GM21447 (cell line): ENCODE results near the gene ANKRA2.
"Not testable (repeated sequence)": the region's sequence is repeated elsewhere in the genome, so short reads cannot be mapped to it uniquely, and the experiment has no call there.

Experiments used
- ATAC-seq: cut with Tn5 transposase; IDR thresholded peaks from one replicate; pipeline ENCODE4 v1.9.1; 2021; ENCODE audit not compliant: unreplicated experiment

The ANKRA2 gene

DNA sequence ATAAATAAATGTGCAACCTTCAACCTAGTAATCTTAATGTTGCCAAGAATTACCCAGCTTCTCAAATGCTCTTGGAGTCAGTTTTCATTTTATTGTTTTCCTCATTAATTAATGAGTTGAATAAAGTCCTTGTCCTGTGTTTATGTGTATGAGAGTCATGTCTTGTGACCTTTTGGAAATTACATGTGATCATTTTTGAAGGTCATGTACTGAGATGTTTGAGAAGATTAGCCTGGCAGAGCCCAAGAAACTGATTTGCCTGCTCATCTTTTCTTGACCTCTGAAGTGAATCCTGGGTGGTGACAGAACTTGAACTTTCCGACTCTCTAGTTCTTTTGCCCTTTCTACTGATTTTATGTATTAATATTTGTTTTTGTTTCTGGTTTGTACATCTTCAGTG lies 15.4 kb downstream of the ANKRA2 start:
- ATAC-seq, result no peak

DNA sequence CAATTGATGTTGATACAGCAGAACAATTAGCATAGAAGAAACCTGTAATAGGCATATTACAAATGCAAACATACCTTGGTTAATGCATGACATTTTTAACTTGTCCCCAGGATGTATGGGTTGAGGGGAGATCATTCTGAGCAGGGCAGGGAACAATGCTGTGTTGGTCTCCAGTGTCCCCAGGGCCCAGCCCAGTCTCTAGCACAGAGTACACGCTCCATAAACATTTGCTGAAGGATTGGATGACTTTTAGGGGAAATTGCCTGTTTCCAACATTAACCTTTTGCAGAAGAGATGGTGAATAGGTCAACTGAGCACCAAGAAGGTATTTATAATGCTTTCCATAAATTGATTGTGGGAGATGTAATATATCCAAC lies 20.0 kb downstream of the ANKRA2 start:
- no peak for ATAC-seq

DNA sequence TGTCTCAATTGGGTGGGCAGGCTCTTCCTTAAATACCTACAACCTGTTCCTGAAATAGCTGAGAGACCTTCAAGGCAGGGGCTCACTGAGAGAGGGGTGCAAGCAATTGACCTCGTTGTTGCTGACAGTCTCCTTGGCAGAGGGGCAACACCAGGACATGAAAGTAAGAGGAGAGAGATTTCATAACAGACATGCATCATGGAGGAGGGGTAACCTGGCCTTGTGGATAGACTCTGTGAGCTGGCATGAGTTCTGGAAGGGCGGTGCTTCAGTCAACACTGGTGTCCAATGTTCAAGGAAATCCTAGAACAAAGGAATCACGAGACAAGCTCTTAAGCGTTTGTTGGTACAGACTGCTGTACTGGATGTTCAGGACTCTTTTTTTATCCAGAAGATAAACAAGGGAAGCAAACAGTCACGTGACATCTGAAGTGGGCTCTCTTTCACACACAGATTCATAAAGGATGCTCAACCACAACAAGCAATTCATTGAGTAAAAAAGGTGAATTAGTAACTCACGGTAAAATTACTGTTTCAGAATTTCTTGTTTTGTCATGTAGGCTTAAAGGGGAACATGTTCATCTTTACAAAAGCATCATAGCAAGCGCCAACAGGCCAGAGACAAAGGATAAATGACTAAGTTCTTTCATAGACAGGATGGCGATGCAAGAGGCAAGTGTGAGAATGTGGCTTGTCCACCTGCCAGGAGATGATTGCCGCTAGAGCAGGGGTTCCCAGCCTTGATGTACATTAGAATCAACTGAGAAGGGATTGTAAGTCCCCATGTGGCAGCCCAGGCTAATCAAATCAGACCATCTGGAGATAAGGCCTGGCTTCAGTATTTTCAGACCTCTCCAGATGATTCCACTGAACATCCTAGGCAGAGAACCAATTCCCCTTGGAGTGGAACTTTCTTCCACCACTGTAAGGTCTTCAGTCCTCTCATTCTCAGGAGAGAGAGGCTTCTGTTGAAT lies 20.7 kb downstream of the ANKRA2 start:
- no peak for ATAC-seq

DNA sequence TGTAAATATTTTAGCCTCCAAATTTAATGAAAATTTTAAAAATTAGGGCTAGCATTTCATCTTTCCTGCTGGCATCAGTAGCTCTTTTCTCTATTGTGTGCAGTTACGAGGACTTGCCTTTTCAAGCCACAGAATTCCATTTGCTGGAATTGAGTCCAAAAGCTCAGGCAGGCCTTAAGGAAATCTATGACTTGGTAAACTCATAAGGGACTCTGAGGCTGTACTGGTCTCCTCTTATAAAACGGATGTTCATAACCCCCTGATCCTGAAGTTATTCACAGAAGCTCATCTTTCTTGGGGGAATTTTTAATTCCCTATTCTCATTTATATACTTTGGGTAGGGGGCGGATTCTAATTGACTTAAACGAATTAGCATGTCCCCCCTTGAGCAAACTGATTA lies 23.4 kb downstream of the ANKRA2 start:
- no peak for ATAC-seq

DNA sequence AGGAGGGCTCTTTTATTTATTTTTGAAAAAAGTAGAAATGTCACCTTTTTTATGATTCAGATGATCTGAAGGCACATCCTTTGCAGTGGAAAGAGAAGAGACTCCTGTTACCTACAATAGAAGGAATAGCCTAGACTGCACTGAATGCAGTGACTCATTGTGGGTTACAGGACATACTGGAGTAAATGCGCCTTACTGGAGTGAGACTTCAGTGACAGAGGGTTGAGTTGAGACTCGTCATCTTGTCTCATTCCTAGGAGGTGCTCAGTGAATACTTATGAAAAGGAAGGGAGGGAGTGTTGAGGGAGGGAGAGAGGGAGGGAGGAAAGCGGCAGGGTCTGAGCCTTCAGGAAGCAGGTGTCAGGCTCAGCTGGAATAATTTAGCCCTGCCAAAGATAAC lies 25.2 kb downstream of the ANKRA2 start:
- ATAC-seq, result no peak

DNA sequence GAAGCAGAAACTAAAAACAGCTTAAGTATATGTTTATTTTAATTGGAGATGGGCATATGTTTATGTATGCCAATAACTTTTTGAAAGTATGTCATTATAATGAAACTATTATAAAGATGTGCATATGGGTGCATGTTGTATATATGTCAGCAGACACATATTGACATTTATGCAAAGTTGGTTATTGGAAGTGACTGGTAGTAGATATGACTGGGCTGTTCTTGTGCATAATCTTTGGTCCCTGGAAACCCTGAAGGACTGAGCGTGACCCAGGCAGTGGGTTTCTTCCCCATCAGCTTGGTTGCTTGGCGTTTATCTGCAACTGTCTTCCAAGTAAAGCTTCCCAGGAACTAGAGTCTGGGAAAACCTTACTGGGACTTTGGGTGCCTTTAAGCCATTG lies 25.7 kb downstream of the ANKRA2 start:
- no peak for ATAC-seq

DNA sequence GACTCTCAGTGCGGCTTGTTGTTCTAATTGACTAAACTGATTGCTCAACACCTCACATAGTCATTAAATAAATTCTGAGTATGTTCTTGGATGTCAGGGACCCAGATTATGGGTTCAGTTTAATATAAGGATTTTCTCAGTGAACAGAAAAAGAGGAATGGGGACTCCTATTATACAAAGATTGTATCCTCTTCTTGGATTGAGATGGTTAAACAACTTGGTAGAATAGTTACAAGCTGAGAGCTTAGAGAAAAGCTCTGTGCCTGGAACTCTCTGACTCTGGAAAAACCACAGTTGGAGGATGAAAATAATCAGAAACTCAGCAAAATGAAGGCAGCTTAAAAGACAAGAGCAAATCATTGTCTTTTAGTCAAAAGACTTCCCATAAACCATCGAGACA lies 30.5 kb downstream of the ANKRA2 start:
- no peak for ATAC-seq

DNA sequence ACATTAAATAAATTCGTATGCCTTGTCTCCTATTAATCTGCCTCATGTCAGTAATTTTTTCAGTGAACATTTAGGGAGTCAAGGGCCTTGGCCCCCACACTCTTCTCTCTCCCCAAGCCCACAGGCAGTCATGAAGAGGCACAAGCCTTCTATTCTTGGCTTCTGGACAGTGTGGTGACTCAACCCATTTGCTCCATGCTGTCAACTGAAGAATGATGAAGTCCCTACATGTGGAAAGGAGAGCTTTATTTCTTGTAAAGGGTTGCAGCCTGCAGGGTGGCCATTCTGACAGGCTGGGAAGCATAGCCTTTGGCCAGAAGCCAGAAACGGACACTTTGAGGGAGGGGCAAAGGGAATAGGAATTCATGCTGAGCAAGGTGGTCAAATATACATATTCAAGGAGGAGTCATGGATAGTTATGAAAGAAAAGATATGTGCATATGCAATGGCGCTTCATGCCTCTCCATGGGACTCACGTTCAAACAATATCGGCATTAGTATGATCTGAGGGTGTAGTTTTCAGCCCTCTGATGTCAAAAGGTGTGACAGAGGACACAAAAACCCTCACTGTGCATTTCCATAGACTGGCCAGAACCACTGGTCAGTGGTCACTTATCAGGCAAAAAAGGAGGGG lies 31.3 kb downstream of the ANKRA2 start:
- no peak for ATAC-seq

DNA sequence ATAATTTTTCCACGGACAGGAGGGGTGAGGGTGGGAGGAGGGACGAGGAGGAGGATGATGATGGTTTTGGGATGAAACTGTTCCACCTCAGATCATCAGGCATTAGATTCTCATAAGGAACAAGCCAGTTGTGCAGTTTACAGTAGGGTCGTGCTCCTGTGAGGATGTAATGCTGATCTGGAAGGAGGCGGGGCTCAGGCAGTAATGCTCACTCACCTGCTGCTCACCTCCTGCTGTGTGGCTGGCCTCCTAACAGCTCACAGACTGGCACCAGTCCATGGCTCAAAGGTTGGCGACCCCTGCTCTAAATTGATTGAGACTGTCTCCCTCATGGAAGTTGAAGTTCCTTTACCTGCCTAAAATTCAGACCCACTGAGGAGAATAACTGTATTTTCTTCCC lies 33.2 kb downstream of the ANKRA2 start:
- ATAC-seq, result no peak

DNA sequence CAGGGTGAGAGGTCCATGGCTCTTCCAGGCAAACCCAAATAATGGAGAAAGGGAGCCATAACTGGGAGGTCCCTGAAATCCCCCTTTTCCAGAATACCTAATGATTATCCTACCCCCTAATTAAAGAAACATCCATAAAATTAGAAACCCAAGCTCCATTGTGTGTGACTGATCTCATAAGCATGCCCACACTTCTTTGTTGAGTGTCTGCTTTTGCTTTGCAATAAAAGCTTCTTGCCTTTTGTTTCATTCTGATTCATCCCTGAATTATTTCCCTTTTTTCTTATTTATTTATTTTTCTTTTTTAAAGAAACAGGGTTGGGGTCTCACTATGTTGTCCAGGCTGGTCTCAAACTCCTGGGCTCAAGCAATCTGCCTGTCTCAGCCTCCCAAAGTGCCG lies 34.1 kb downstream of the ANKRA2 start:
- no peak for ATAC-seq

DNA sequence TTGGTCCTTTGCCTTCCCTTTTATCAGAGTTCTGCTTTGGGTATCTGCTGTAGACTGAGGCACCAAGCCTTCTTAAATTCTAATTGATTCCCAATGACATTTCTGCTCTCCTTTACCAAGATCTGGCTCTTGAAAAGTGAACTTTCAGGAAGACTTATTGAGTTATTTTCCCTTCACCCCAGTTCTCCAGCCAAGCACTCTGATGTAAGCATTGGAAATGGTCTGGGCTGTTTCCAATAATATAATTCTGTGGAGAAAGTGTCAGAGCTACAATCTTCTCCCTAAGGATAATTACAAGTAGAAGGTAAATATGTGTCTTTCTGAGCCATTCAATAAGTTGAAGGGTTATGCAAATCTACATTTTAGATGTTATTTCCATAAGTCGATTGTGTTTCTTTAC lies 36.4 kb downstream of the ANKRA2 start:
- no peak for ATAC-seq

DNA sequence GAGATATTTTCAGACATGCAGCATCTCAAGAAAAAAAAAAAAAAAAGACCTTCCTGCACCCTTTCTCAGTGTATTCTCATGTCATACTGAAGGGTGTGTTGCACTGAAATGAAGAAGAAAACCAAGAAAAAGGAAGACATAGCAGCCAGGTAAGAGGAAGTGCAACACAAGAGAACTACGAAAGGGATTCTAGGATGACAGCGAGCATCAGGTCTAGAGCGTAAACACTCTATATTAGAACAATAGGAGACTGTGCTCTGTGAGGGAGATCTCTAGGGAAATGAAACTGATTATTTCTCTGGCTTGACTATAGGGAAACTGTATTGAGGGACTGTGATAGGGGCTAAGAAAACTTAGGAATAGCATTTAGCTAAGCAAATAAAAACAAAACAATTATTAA lies 37.2 kb downstream of the ANKRA2 start:
- no peak for ATAC-seq

DNA sequence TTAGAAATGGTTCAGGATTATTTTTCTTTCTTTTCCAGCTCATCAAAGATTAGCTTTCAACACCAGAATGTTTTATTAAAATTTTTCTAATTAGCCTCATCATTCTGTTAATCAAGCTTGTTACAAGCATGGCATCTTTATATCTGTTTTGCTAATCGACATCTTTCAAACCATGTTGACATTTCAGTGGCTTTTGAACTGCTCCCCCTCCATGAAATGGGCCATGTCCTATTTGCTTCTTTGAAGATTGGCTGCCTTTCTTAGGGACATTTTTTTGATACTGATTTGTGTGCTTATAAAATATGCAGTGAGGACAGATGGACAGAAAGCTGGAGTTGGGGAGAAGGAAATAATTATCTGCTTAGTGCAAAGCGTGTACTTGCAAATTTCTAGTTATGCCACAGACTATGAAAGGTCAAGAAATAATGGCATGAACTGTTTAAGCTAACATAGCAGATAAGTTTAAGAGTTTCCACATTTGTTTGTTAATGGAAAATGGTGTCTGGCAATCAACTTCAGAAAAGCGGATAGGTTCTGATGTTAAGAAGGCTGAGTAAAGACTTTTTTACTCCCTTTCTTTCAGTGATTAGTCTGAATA lies 39.7 kb downstream of the ANKRA2 start:
- no peak for ATAC-seq

DNA sequence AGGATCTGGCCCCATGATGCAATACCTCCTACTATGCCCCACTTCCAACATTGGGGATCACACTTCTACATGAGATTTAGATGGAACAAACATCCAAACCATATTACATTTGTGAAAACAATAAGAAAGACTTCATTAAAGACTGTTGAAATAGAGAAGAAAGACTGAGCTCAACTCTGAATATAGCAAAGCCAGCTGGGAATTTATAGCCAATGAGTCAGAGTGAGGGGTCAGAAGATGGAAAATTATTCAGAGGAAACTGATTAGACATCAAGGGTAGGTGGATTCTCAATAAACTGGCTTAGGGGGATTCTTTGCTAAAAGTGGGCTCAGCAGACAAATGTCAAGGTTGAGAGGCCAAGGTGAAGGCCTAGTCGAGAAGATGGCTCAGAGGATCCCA lies 41.6 kb downstream of the ANKRA2 start:
- no peak for ATAC-seq

DNA sequence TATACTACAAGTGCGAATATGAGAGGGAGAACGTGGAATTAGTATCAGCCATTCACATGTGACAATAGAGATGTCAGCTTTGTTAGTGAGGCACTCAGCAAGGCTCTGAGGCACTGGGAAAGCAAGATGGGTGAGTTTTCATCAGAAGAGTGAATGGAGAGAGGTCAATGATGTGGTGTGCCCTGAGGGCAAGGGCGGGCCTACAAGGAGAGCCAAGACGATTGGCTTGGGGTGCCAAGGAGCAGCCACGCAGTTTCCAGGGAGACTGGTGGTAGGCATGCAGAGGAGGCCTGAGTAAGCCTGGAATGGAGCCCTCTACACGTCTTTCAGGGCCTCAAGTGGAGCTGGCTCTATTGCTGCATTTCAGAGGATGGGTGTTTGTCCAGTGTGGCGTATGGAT lies 42.5 kb downstream of the ANKRA2 start:
- ATAC-seq, result no peak

DNA sequence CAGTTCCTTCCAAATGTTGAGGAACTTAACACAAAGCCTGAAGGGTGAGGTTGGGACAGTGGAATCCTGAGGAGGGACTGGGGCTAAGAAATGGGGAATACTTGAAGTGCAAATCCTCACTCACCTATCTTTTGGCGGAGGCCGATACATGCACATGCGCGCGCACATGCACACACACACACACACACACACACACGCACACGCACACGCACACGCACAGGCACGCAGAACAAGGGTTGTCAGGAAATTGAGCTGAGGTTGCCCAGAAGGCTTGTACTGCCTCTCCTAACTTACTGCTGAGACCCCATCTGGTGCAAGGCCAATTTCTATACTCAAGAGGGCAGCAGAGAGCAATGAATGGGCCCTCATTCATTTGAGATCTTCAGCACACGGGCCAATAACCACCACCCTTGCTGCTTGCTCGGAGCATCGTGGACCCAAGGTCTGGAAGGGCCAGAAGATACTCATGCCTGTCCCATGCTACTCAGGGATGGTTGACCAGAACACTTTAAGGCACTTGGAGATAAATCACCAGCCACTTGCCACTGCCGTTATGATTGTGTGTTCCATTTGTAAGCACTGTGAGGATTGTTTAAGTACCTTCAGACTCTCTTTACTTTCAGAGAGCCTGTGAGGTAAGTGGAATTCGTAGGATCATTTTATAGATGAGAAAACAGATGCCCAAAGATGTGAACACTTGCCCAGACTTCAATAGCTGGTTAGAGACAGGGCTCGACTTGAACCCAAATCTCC lies 45.7 kb downstream of the ANKRA2 start:
- peak; percentile 98 for ATAC-seq

DNA sequence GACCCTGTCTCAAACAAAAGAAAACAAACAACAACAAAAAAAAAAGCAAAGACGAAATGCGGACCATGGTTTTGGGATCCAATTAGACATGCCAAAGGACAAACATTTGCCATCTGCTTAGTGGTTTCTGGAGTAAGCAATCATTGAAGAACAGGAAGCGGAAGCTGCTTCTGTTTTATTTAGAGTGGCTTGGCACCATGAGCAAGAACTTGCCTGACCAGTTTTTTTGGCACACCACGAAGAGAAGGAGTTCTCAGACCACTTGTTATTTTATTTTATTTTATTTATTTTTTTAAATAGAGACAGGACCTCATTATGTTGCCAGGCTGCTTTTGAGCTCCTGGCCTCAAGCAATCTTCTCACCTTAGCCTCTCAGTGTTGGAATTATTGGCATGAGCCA lies 50.2 kb downstream of the ANKRA2 start:
- no peak for ATAC-seq

DNA sequence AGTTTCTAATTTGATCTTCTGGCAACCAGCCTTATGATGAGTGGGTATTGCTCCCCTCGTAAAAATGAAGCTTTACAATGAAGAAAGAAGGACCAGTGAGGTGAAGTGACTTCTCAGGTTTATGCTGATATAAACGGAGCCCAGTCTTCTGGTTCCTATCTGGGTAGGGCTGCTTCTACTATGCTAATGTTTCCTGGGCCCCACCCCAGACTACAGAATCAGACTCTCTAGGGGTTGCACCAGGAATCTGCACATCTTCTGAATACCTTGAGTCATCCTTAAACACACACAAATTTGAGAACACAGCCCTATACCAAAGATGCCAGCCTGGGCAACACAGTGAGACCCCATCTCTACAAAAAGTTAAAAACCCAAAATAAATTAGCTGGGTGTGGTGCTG lies 51.0 kb downstream of the ANKRA2 start:
- ATAC-seq, result no peak

DNA sequence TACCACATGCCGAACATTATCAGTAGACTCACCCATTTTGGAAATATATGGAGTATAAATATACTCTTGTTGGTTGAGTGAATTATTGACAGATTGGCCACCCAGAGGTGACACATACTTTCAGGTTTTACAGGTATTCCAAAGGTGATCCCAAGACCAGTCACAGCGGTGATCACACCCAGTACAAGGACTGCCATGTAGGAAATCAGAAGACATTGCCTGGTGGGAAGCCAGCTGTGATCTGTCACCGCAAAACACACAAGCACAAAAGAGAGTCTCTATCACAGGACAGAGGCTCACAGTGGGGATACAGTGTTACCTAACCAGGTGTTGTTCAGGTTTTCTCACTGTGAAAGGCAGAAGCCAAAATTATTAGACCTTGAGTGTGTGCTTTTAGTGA lies 51.4 kb downstream of the ANKRA2 start:
- ATAC-seq, result no peak

DNA sequence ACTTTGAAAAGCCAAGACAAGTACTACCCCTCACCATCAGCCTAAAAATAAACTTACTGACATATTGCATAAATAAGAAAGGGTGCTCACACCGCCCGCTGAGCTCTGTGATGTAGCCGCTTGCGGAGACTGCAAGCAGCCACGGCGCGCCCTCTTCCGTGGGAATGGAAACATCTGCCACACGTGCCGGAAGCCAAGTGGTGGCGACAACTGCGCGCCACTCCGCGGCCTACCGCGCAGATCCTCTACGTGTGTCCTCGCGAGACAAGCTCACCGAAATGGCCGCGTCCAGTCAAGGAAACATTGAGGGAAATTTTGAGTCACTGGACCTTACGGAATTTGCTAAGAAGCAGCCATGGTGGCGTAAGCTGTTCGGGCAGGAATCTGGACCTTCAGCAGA lies 56.9 kb downstream of the ANKRA2 start:
- ATAC-seq, result not testable (repeated sequence)

DNA sequence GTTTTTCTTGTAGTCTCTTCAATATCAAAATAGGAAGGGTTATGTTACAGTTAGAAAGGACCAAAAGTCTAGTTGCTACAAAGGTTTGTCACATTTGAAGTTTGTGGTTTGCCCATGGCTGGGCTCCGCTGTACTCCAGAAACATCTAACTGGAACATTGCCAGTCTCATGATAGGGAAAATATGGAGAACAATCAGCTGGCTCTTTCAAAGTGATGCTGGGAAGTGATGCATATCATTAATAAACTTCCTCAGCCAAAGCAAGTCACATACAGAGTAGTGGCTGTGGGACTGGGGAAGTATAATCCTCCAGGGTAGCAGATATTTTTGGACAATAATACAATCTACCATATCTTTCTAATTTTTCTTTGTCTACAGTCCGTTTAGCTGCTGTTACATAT lies 58.4 kb downstream of the ANKRA2 start:
- ATAC-seq, result no peak
